T-cell (primary cell): ENCODE results near the gene PSMA3. TPM values are rescaled to one million over a fixed set of nuclear protein-coding genes. Genes with fewer than 3 reads are reported as not detected.

Experiments used
- ATAC-seq, 4 experiments: fragments of 200-7000 bp in 3 of 4; fragments of 150-1000 bp in 1 of 4; cut with Tn5 transposase; replicated peaks in 1 of 4; 1 replicate in 3 of 4; 2 replicates in 1 of 4; pipeline ENCODE4 v1.10.0; 2021; ENCODE audit warnings: moderate library complexity in 3 of 4, mild to moderate bottlenecking in 2 of 4, moderate number of reproducible peaks in 1 of 4
- CTCF ChIA-PET, 2 donors: fragments of 300-600 bp; sonication (Branson Sonifier 250); formaldehyde crosslinking; loops; one replicate each; lab custom pipeline; 2022; ENCODE audit warnings: antibody characterized with exemption in 2 of 2; lab: Charles Lee
- POLR2A ChIA-PET, 2 donors: fragments of 300-600 bp; sonication (Branson Sonifier 250); formaldehyde crosslinking; loops; one replicate each; lab custom pipeline; 2022; ENCODE audit warnings: antibody characterized with exemption in 2 of 2; lab: Charles Lee
- DNase-seq, 35 experiments: peaks; one replicate each; pipeline versions ENCODE4 v3.0.0 to v3.0.0-alpha.2; 2013 to 2023
- H3K27ac ChIP-seq: one replicate; pipeline ENCODE4 v1.5.1; 2013; ENCODE audit warnings: low read length
- H3K27me3 ChIP-seq, 2 experiments: replicated peaks in 1 of 2; 1 replicate in 1 of 2; 2 replicates in 1 of 2; pipeline versions ENCODE4 v1.6.1 to v1.7.0; 2013; ENCODE audit warnings: low read length in 1 of 2, mixed read lengths in 1 of 2; ENCODE audit not compliant: control insufficient read depth in 2 of 2, insufficient read depth in 2 of 2; ENCODE audit errors: extremely low read depth in 1 of 2
- H3K36me3 ChIP-seq, 2 donors: 1 replicate in 1 of 2; 2 replicates in 1 of 2; pipeline versions ENCODE4 v1.6.1 to v1.7.0; 2013; ENCODE audit warnings: low read length in 1 of 2; ENCODE audit not compliant: control insufficient read depth in 2 of 2, insufficient read depth in 1 of 2; ENCODE audit errors: extremely low read depth in 1 of 2
- H3K4me1 ChIP-seq, 2 experiments: 1 replicate in 1 of 2; 2 replicates in 1 of 2; pipeline versions ENCODE4 v1.6.1 to v1.7.0; 2013; ENCODE audit warnings: low read length in 2 of 2, mixed read lengths in 1 of 2; ENCODE audit not compliant: insufficient read depth in 2 of 2, control insufficient read depth in 1 of 2; ENCODE audit errors: extremely low read depth in 1 of 2
- H3K4me3 ChIP-seq, 2 donors: 1 replicate in 1 of 2; 2 replicates in 1 of 2; pipeline versions ENCODE4 v1.5.1 to v1.7.0; 2013; ENCODE audit warnings: mild to moderate bottlenecking in 2 of 2, low read length in 1 of 2, moderate library complexity in 1 of 2; ENCODE audit not compliant: control insufficient read depth in 1 of 2; ENCODE audit errors: extremely low read depth in 1 of 2
- H3K9me3 ChIP-seq: 2 replicates; pipeline ENCODE4 v1.7.0; 2013
- H3K27ac Mint-ChIP-seq, 2 donors: one replicate each; pipeline ENCODE4 v1.8.0; 2020 to 2021; ENCODE audit warnings: mild to moderate bottlenecking in 2 of 2, mixed read lengths in 2 of 2
- H3K27me3 Mint-ChIP-seq, 2 donors: one replicate each; pipeline ENCODE4 v1.8.0; 2021 to 2022; ENCODE audit warnings: mixed read lengths in 2 of 2
- H3K36me3 Mint-ChIP-seq: one replicate; pipeline ENCODE4 v1.8.0; 2021; ENCODE audit warnings: mixed read lengths
- H3K4me1 Mint-ChIP-seq, 3 donors: one replicate each; pipeline ENCODE4 v1.8.0; 2020 to 2022; ENCODE audit warnings: mixed read lengths in 3 of 3, mild to moderate bottlenecking in 1 of 3
- H3K4me3 Mint-ChIP-seq, 3 donors: one replicate each; pipeline ENCODE4 v1.8.0; 2020 to 2022; ENCODE audit warnings: mild to moderate bottlenecking in 3 of 3, mixed read lengths in 3 of 3, moderate library complexity in 3 of 3
- H3K9me3 Mint-ChIP-seq, 3 donors: one replicate each; pipeline ENCODE4 v1.8.0; 2020 to 2022; ENCODE audit warnings: mixed read lengths in 3 of 3
- WGBS: methylation state at CpG from one replicate; pipeline ENCODE4 v1.1.5; 2013; ENCODE audit warnings: missing lambda C conversion rate; ENCODE audit not compliant: insufficient coverage; 5-methylcytosine and 5-hydroxymethylcytosine counted together
- total RNA-seq, 35 experiments: library from RNA in 6 of 35; stranded (reverse) in 6 of 35; fragments of 120-200 nt in 1 of 35; gene quantifications; one replicate each; pipeline versions ENCODE4 v1.2.1 to v1.2.4 and lab custom pipeline; 2013 to 2026

Gene PSMA3
- total RNA-seq (100 to 1,000 TPM in 2 of 5 donors, 10 to 100 TPM in 3; 75.5 to 139 (median 99.7) TPM), total RNA-seq (lab: John Stamatoyannopoulos, UW) (41.5 to 286 (median 63.3) reads per million in 29 experiments)
- 77.4 TPM for total RNA-seq (2013)

DNA sequence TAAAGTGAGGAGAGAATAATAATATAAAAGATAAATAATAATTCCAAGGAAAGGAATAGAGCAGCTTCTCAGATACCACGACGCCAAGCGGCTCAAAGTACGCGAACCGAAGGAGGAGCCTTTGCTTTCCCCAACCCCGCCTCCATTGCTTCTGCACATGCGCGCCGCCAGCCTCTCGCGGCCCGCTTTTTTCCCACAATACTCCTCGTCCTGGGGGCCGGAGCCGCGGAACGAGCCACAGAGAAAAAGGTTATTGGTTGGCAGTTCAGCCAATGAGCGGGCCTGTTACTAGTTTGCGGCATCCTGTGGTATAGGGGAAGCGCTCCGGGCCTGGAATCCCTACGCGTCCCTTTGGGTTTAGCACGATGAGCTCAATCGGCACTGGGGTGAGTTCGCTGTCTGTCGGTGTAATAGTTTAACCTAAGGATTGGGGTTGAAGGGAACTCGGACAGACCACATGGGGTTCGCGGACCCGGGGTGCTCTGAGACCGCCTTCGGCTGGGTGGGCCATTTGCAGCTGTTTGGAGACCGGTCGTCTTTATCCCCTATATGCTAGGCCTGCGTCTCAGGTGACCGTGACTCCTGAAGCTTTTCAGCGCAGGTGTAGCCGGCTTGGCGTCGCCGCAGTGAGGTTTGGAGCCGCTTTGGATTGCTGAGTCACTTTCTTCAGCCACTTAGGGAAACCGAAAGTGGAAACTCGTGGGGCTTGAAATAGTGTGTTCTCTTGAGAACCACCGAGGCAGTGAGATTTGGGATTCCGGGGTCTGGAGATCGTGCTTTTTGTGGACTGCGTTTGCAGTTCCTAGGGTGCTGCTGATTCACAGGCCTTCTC lies at the start of gene PSMA3:
PSMA3 (plus strand) TSS at position 288 of the 832 bp plus-strand sequence; CDS start at position 366, 78 bp downstream.
- H3K36me3 ChIP-seq: peaks cover 3 to 15% of the 10 kb centered on the region in 2 donors
- ChIA-PET CTCF (interaction anchor here in 1 of 2 donors (0.6 to 1.5 kb wide), 4 partner anchors 9 to 53 kb away, joined by 3 to 13 read pairs (median 4); partner anchors contain the start of gene ARID4A), POLR2A (interaction anchor here (0.6 to 1.6 kb wide), 11 partner anchors 9 to 1241 kb away, joined by 3 to 31 read pairs (median 3); partner anchors contain the start of genes ARID4A (in 2 of the 2), ACTR10 (in 1 of the 2), KIAA0586 (in 1 of the 2) and TIMM9 (in 1 of the 2))
- peaks cover 8% of the 10 kb centered on the region for H3K36me3 Mint-ChIP-seq
- H3K4me1 Mint-ChIP-seq: peaks cover 45 to 51% (median 49%) of the 10 kb centered on the region in 3 donors
- WGBS: under 1% methylated on average over 32 of the region's 50 CpGs
- ATAC-seq (peak; percentile 92 to 95 (median 92)), DNase-seq (peak; percentile 93 to 99 (median 98))
- peak within 1 kb of the TSS; percentile 83 to 88 for H3K4me3 ChIP-seq
- H3K27me3 Mint-ChIP-seq: no peaks in the 10 kb centered on the region
- H3K27me3 ChIP-seq: no peaks in the 10 kb centered on the region
- no peaks in the 10 kb centered on the region for H3K9me3 Mint-ChIP-seq
- H3K9me3 ChIP-seq: no peaks in the 10 kb centered on the region
- H3K4me1 ChIP-seq: peaks cover 18% of the 10 kb centered on the region in 2 experiments
- peak within 1 kb of the TSS; percentile 94 for H3K27ac ChIP-seq
- H3K4me3 Mint-ChIP-seq: peak within 1 kb of the TSS; percentile 98 to 99 (median 99)
- peak within 1 kb of the TSS; percentile 99 for H3K27ac Mint-ChIP-seq

DNA sequence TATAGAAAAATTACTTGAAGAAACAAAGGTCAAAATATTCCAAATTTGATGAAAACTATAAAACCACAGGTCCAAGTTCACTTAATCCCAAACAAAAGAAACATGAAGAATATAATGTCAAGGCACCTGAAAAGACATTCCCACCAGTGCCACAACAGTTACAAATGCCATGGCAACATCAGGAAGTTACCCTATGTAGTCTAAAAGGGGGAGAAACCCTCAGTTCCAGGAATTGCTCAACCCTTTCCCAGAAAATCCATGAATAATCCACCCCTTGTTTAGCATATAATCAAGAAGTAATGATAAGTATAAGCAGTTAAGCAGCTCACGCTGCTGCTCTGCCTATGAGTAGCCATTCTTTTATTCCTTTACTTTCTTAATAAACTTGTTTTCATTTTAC lies 48.4 kb upstream of the PSMA3 start:
- Mint-ChIP-seq H3K9me3 (no peaks in the 10 kb centered on the region), H3K4me1 (peaks cover 27 to 37% (median 29%) of the 10 kb centered on the region in 3 donors), H3K27ac (no peak overlapping the region), H3K27me3 (peaks cover 0 to 4% of the 10 kb centered on the region in 2 donors), H3K4me3 (no peak overlapping the region), H3K36me3 (no peaks in the 10 kb centered on the region)
- Histone ChIP-seq H3K9me3 (no peaks in the 10 kb centered on the region), H3K4me3 (no peak overlapping the region), H3K27ac (no peak overlapping the region), H3K27me3 (no peaks in the 10 kb centered on the region), H3K36me3 (no peaks in the 10 kb centered on the region), H3K4me1 (peaks cover 4 to 13% of the 10 kb centered on the region in 2 experiments)
- POLR2A ChIA-PET: interaction anchor here in 1 of 2 donors (0.8 kb wide), 1 partner anchor 11 kb away, joined by 6 read pairs; no protein-coding TSS in a partner anchor
- no CpG with 5 or more reads among the region's 1 CpG for WGBS
- no peak for DNase-seq
- CTCF ChIA-PET: no interaction called here
- ATAC-seq: no peak

DNA sequence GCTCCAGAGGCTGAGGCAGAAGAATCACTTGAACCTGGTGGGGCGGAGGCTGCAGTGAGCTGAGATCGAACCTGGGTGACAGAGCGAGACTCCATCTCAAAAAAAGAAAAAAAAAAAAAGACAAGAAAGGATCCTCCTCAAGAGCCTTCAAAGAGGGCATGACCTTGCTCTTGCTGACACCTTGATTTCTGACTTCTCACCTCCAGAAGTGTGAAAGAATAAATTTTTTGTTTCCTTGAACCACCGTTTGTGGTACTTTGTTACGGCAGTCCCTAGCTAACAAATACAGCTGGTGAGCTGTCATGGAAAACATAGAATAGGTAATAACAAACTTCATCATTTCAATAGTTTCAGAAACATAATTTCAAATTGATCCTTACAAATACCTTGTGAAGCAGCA lies 46.6 kb upstream of the PSMA3 start:
- WGBS: no CpG with 5 or more reads among the region's 5 CpGs
- Mint-ChIP-seq H3K27me3 (peaks cover 0 to 4% of the 10 kb centered on the region in 2 donors), H3K4me1 (peaks cover 38 to 47% (median 41%) of the 10 kb centered on the region in 3 donors), H3K36me3 (no peaks in the 10 kb centered on the region), H3K4me3 (peak overlapping the region in 2 of 3 donors; percentile 10 to 96), H3K9me3 (no peaks in the 10 kb centered on the region), H3K27ac (peak overlapping the region; percentile 56 to 94)
- DNase-seq (peak in 2 of 35 experiments; percentile 1 to 57), ATAC-seq (no peak)
- Histone ChIP-seq H3K36me3 (no peaks in the 10 kb centered on the region), H3K4me3 (no peak overlapping the region), H3K4me1 (peaks cover 6 to 21% of the 10 kb centered on the region in 2 experiments), H3K27ac (peak overlapping the region; percentile 36), H3K9me3 (no peaks in the 10 kb centered on the region), H3K27me3 (no peaks in the 10 kb centered on the region)
- ChIA-PET CTCF (interaction anchor here in 1 of 2 donors (0.6 kb wide), 1 partner anchor 202 kb away, joined by 5 read pairs; no protein-coding TSS in a partner anchor), POLR2A (interaction anchor here (0.6 to 1.1 kb wide), 4 partner anchors 10 to 903 kb away, joined by 4 to 6 read pairs (median 4); no protein-coding TSS in a partner anchor)

DNA sequence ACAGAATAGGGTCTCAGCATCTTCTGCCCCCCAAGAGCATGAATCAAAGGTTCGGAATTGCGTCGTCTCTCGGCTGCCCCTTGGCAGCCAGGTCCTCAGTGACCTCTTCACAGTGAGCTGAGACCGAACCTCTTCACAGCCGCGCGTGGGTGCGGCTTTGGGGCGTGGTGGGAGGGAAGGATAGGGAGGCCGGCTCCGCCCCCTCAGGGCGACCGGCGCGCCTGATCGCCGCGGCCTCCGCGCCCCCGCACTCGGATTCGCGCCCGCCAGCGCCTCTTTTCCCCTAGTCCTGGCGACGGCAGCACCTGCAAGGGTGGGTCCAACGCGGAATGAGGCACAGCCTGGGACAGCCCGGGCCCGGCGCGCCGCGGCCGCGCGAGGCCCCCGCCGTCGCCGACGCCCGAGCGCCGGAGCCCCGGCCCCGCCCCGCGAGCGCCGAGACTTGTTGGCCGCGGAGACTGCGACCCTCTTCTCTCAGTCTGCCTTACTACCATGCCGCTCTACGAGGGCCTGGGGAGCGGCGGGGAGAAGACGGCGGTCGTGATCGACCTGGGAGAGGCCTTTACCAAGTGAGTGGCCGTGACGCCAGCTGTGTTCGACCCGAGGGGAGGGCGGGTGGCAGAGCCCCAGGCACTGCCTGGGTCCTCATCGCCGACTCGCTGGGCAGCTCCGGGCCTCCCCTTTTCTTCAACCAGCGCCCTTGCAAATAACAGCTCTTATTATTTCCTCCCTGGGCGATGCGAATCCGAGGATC lies 44.7 kb upstream of the PSMA3 start, which contains the start of gene ACTR10:
ACTR10 (plus strand) TSS at position 424 of the 754 bp plus-strand sequence; CDS start at position 493, 69 bp downstream.
- CTCF ChIA-PET: interaction anchor here (0.6 to 1.5 kb wide), 5 partner anchors 32 to 1991 kb away, joined by 3 to 4 read pairs (median 3); partner anchors contain the start of genes KIAA0586 (in 1 of the 2) and TIMM9 (in 1 of the 2)

DNA sequence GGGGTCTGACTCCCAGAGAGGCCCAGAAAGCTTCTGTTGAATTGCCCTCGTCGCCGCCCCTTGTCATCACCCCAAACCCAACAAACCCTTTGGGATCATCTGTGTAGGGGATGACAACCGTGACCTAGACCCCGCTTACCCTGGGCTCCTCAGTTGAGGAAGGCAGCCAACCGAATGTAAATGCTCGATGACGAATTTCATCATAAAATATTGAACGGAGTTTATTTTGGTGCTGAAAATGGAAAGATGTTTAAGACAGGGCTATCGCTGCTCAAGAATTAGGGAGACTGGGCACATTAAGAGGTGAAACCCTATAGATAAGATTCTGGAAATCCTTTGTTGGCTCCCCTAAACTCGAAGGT lies 44.2 kb upstream of the PSMA3 start:
- Histone ChIP-seq H3K27ac (peak overlapping the region; percentile 82), H3K27me3 (no peaks in the 10 kb centered on the region), H3K4me1 (peaks cover 6 to 21% of the 10 kb centered on the region in 2 experiments), H3K36me3 (peaks cover 0 to 2% of the 10 kb centered on the region in 2 donors), H3K9me3 (no peaks in the 10 kb centered on the region), H3K4me3 (peak overlapping the region; percentile 84 to 95)
- Mint-ChIP-seq H3K27me3 (no peaks in the 10 kb centered on the region), H3K27ac (peak overlapping the region; percentile 95 to 96), H3K36me3 (peaks cover 8% of the 10 kb centered on the region), H3K9me3 (no peaks in the 10 kb centered on the region), H3K4me1 (peaks cover 38 to 53% (median 43%) of the 10 kb centered on the region in 3 donors), H3K4me3 (peak overlapping the region; percentile 94 to 96 (median 94))
- ATAC-seq (peak; percentile 2 to 15 (median 8)), DNase-seq (no peak)
- POLR2A ChIA-PET: interaction anchor here in 1 of 2 donors (2.2 kb wide), 1 partner anchor 44 kb away, joined by 8 read pairs; the partner anchor contains the start of gene PSMA3
- CTCF ChIA-PET: interaction anchor here in 1 of 2 donors (0.8 to 1.5 kb wide), 3 partner anchors 39 to 227 kb away, joined by 3 to 4 read pairs (median 3); partner anchors contain the start of genes KIAA0586 and TIMM9
- WGBS: 0% methylated on average over 7 of the region's 11 CpGs

More for the DNA sequence above, 44.7 kb upstream of the PSMA3 start, which contains the start of gene ACTR10:
- under 1% methylated on average over 63 of the region's 78 CpGs for WGBS
- peak within 1 kb of the TSS; percentile 82 for H3K27ac ChIP-seq
- no peaks in the 10 kb centered on the region for H3K27me3 Mint-ChIP-seq
- peaks cover 8% of the 10 kb centered on the region for H3K36me3 Mint-ChIP-seq
- peaks cover 38 to 53% (median 43%) of the 10 kb centered on the region in 3 donors for H3K4me1 Mint-ChIP-seq
- peak within 1 kb of the TSS; percentile 84 to 95 for H3K4me3 ChIP-seq
- peak within 1 kb of the TSS; percentile 94 to 96 (median 96) for H3K4me3 Mint-ChIP-seq
- peak; percentile 60 to 92 (median 77) for DNase-seq
- peaks cover 0 to 2% of the 10 kb centered on the region in 2 donors for H3K36me3 ChIP-seq
- POLR2A ChIA-PET: interaction anchor here (0.6 to 2.2 kb wide), 5 partner anchors 41 to 227 kb away, joined by 3 to 8 read pairs (median 3); partner anchors contain the start of genes ARID4A (in 1 of the 2), KIAA0586 (in 1 of the 2), PSMA3 (in 1 of the 2) and TIMM9 (in 1 of the 2)
- H3K9me3 Mint-ChIP-seq: no peaks in the 10 kb centered on the region
- H3K4me1 ChIP-seq: peaks cover 6 to 21% of the 10 kb centered on the region in 2 experiments
- peak within 1 kb of the TSS; percentile 96 for H3K27ac Mint-ChIP-seq
- peak; percentile 90 to 93 (median 91) for ATAC-seq
- H3K9me3 ChIP-seq: no peaks in the 10 kb centered on the region
- H3K27me3 ChIP-seq: no peaks in the 10 kb centered on the region
